Endodermal cell (in vitro differentiated cells): ENCODE measurements around the gene KIF26A. TPM values are rescaled to one million over a fixed set of nuclear protein-coding genes. Genes with fewer than 3 reads are reported as not detected.

Source experiments
- DNase-seq: peaks from one replicate; pipeline ENCODE4 v3.0.0-alpha.2; 2017
- H3K27ac ChIP-seq: 2 replicates; pipeline ENCODE4 v1.5.1; 2013; ENCODE audit warnings: mild to moderate bottlenecking, low read depth, low read length, moderate library complexity
- H3K27me3 ChIP-seq: 2 replicates; pipeline ENCODE4 v1.6.1; 2013; ENCODE audit warnings: mild to moderate bottlenecking, low read length, moderate library complexity; ENCODE audit not compliant: insufficient read depth, control insufficient read depth, poor library complexity, severe bottlenecking
- H3K36me3 ChIP-seq: 2 replicates; pipeline ENCODE4 v1.7.0; 2013; ENCODE audit warnings: mild to moderate bottlenecking, low read length, moderate library complexity; ENCODE audit not compliant: control insufficient read depth, insufficient read depth
- H3K4me1 ChIP-seq: one replicate; pipeline ENCODE4 v1.7.0; 2013; ENCODE audit warnings: low read length; ENCODE audit not compliant: control insufficient read depth, insufficient read depth
- H3K4me3 ChIP-seq: 2 replicates; pipeline ENCODE4 v1.5.1; 2013; ENCODE audit warnings: mild to moderate bottlenecking, low read length, moderate library complexity
- H3K9ac ChIP-seq: 2 replicates; pipeline ENCODE4 v1.6.1; 2013; ENCODE audit warnings: mild to moderate bottlenecking, low read length, moderate library complexity; ENCODE audit not compliant: poor library complexity, severe bottlenecking; ENCODE audit errors: extremely low read depth
- H3K9me3 ChIP-seq: 2 replicates; pipeline ENCODE4 v1.6.1; 2013; ENCODE audit warnings: mild to moderate bottlenecking, low read length, moderate library complexity; ENCODE audit not compliant: control insufficient read depth
- H3K27ac Mint-ChIP-seq: 2 replicates; pipeline ENCODE4 v1.8.0; 2020; ENCODE audit warnings: mixed read lengths
- H3K27me3 Mint-ChIP-seq: 2 replicates; pipeline ENCODE4 v1.8.0; 2021; ENCODE audit warnings: mild to moderate bottlenecking, mixed read lengths; ENCODE audit not compliant: insufficient read depth
- H3K36me3 Mint-ChIP-seq: 2 replicates; pipeline ENCODE4 v1.8.0; 2020; ENCODE audit warnings: low read depth, mixed read lengths
- H3K4me1 Mint-ChIP-seq: 2 replicates; pipeline ENCODE4 v1.8.0; 2020; ENCODE audit warnings: mixed read lengths
- H3K4me3 Mint-ChIP-seq: 2 replicates; pipeline ENCODE4 v1.8.0; 2020; ENCODE audit warnings: mild to moderate bottlenecking, moderate library complexity, mixed read lengths
- H3K9me3 Mint-ChIP-seq: 2 replicates; pipeline ENCODE4 v1.8.0; 2020; ENCODE audit warnings: mild to moderate bottlenecking, mixed read lengths
- WGBS, 2 experiments: methylation state at CpG; one replicate each; pipeline versions ENCODE4 v1.1.5 to v1.1.7; 2013; ENCODE audit warnings: missing lambda C conversion rate in 2 of 2, mixed read lengths in 1 of 2; ENCODE audit not compliant: insufficient coverage in 1 of 2, insufficient read length in 1 of 2; 5-methylcytosine and 5-hydroxymethylcytosine counted together
- total RNA-seq, 2 donors: library from RNA; stranded (reverse); fragmentation: NEBNext Ultra II Directional in 1 of 2; extraction: Animal tissue kit (Norgen Biotek cat#: 25700) in 1 of 2; gene quantifications; 2 replicates in 1 of 2; 3 replicates in 1 of 2; pipeline ENCODE4 v1.2.1, GENCODE V29; 2021
- TF ChIP-seq, protein P1 (sequence below): fragments of 200-600 bp; sonication (generic); conservative IDR thresholded peaks from 2 replicates; pipeline ENCODE4 v1.5.0; 2021; ENCODE audit warnings: antibody characterized with exemption, mild to moderate bottlenecking

Gene KIF26A
- total RNA-seq, 2 donors from 2014 or later = 36.7 to 54.8 TPM

DNA sequence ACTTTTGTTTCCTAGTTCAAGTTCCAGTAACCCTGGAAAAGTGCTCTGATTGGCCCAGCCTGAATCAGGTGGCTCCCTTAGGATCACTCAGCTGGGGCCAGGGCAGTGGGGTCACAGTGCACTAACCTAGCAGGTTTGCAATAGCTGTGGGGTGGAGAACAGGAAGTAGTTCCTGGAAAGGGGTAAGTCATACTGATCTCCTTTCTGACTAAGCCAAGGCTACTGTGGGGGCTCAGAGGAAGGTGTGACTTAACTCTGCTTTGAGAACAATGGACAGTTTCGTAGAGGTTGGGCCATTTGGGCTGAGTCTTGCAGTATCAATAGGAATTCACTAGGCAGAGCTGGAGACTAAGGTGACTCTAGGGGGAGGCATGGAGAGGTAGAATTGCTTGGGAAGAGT, 89.4 kb downstream of the KIF26A start:
- 71 to 73% methylated on average over 1 of the region's 1 CpG for WGBS, 2 experiments
- Histone ChIP-seq H3K36me3 (no peaks in the 10 kb centered on the region), H3K9me3 (peaks cover 4% of the 10 kb centered on the region), H3K4me3 (no peak overlapping the region), H3K4me1 (no peaks in the 10 kb centered on the region), H3K27me3 (no peaks in the 10 kb centered on the region), H3K9ac (no peak overlapping the region), H3K27ac (no peak overlapping the region)
- TF ChIP-seq, protein P1, sequence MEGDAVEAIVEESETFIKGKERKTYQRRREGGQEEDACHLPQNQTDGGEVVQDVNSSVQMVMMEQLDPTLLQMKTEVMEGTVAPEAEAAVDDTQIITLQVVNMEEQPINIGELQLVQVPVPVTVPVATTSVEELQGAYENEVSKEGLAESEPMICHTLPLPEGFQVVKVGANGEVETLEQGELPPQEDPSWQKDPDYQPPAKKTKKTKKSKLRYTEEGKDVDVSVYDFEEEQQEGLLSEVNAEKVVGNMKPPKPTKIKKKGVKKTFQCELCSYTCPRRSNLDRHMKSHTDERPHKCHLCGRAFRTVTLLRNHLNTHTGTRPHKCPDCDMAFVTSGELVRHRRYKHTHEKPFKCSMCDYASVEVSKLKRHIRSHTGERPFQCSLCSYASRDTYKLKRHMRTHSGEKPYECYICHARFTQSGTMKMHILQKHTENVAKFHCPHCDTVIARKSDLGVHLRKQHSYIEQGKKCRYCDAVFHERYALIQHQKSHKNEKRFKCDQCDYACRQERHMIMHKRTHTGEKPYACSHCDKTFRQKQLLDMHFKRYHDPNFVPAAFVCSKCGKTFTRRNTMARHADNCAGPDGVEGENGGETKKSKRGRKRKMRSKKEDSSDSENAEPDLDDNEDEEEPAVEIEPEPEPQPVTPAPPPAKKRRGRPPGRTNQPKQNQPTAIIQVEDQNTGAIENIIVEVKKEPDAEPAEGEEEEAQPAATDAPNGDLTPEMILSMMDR = no peak
- Mint-ChIP-seq H3K4me1 (peaks cover 9% of the 10 kb centered on the region), H3K36me3 (no peaks in the 10 kb centered on the region), H3K4me3 (no peak overlapping the region), H3K27me3 (peaks cover 2% of the 10 kb centered on the region), H3K27ac (no peak overlapping the region), H3K9me3 (no peaks in the 10 kb centered on the region)
- DNase-seq = no peak

DNA sequence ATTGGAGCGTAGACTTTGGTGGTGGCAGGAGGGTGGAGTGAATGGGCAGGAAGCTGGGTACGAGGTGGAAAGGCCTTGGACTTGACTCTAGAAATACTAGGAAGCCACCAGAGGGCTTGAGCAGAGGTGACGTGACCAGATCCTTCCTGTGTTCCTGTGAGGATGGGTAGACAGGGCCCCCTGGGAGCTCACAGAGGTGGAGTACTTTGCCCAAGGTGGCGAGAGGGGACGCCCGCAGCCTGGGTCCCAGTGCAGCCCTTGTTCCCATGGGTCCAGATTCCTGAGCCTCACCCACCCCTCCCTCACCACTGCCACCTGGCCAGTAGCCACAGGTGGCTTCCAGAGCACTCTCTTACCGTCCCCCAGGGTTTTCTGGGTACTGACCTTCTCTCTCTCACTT, 89.8 kb downstream of the KIF26A start:
- H3K9me3 Mint-ChIP-seq = no peaks in the 10 kb centered on the region
- peaks cover 2% of the 10 kb centered on the region for H3K27me3 Mint-ChIP-seq
- no peak for DNase-seq
- Histone ChIP-seq H3K9ac (no peak overlapping the region), H3K27ac (no peak overlapping the region), H3K4me1 (no peaks in the 10 kb centered on the region), H3K9me3 (peaks cover 7% of the 10 kb centered on the region), H3K27me3 (no peaks in the 10 kb centered on the region), H3K36me3 (no peaks in the 10 kb centered on the region), H3K4me3 (no peak overlapping the region)
- no peaks in the 10 kb centered on the region for H3K36me3 Mint-ChIP-seq
- peaks cover 9% of the 10 kb centered on the region for H3K4me1 Mint-ChIP-seq
- WGBS, 2 experiments = 73 to 100% methylated on average over 2 to 7 of the region's 7 CpGs
- TF ChIP-seq, protein P1 = no peak
- H3K27ac Mint-ChIP-seq = no peak overlapping the region
- H3K4me3 Mint-ChIP-seq = no peak overlapping the region

DNA sequence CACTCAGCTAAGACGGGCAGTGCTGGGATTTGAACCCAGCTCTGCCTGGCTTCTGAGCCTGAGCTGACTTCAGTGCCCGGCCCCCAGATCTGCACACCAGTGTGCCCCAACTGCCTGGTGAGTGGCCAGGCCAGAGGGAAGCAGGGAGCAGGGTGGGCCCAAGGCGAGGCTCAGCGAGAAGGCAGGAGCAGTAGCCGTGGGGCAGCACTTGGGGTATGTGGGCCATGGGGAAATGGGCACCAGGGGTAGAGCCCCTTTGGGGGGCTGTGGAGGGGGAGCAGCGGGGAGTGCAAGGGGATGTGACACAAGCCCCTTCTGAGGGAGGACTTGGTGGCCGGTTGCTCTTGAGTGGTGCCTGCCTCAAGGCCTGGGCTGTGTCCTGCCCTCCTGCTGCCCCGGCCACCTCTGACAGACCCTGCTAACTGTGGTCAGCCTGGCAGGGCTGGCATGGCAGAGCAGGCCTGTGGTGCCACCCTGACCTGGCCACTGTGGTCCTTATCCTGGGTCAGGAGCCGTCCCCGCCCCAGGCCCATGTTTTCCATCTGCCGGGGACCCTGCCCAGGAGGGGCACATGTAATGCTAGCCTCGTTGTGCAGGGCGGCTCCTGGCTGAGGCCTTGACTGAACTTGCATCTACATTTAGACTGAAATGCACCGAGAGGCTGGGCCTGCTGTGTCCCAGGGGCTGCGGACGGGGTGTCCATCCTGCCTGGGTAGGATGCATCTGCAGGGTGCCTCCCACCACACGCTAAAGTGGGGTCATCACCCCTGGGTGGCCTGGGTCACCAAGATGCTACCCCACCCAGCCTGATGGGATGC, 90.5 kb downstream of the KIF26A start:
- Mint-ChIP-seq H3K4me3 (no peak overlapping the region), H3K36me3 (no peaks in the 10 kb centered on the region), H3K27me3 (peaks cover 2% of the 10 kb centered on the region), H3K27ac (no peak overlapping the region), H3K9me3 (no peaks in the 10 kb centered on the region), H3K4me1 (peaks cover 7% of the 10 kb centered on the region)
- H3K27me3 ChIP-seq = no peaks in the 10 kb centered on the region
- H3K4me1 ChIP-seq = no peaks in the 10 kb centered on the region
- TF ChIP-seq, protein P1 = no peak
- no peaks in the 10 kb centered on the region for H3K36me3 ChIP-seq
- DNase-seq = no peak
- no peak overlapping the region for H3K27ac ChIP-seq
- peaks cover 14% of the 10 kb centered on the region for H3K9me3 ChIP-seq
- H3K9ac ChIP-seq = no peak overlapping the region
- 85 to 86% methylated on average over 13 to 17 of the region's 17 CpGs for WGBS, 2 experiments
- H3K4me3 ChIP-seq = no peak overlapping the region
